IMR-90 (cell line): ENCODE data around the gene ADGRG7. TPM values are rescaled to one million over a fixed set of nuclear protein-coding genes. Genes with fewer than 3 reads are reported as not detected.

Experiments used
- ATAC-seq: fragments of 200-7000 bp; cut with Tn5 transposase; 2 replicates; pipeline ENCODE4 v1.9.1; 2020; ENCODE audit warnings: low read depth, mild to moderate bottlenecking, moderate library complexity
- BruUV-seq: library from RNA; stranded (reverse); fragments of 400-500 nt; replicated peaks from 2 replicates; lab custom pipeline; 2021; lab: Mats Ljungman, UMichigan
- CTCF ChIA-PET: fragments of 300-600 bp; formaldehyde crosslinking; extraction: SDS; loops from one replicate; lab custom pipeline; 2021; ENCODE audit warnings: antibody characterized with exemption; lab: Yijun Ruan, JAX
- POLR2A ChIA-PET: fragments of 300-600 bp; sonication (Branson Sonifier 250); formaldehyde crosslinking; loops from one replicate; lab custom pipeline; 2022; ENCODE audit warnings: antibody characterized with exemption; ENCODE audit not compliant: unreplicated experiment; lab: Charles Lee
- DNase-seq: peaks from one replicate; pipeline ENCODE4 v3.0.0; 2013
- H2AFZ ChIP-seq: replicated peaks from 2 replicates; pipeline ENCODE3; 2013; ENCODE audit warnings: low read length, mild to moderate bottlenecking; ENCODE audit not compliant: poor library complexity
- H2AK5ac ChIP-seq: 2 replicates; pipeline ENCODE4 v1.6.1; 2013; ENCODE audit warnings: low read depth, low read length, inconsistent platforms
- H2AK9ac ChIP-seq: replicated peaks from 2 replicates; pipeline ENCODE3; 2013; ENCODE audit warnings: mild to moderate bottlenecking, low read depth, low read length, moderate library complexity; ENCODE audit not compliant: poor library complexity
- H2BK120ac ChIP-seq: 2 replicates; pipeline ENCODE4 v1.6.1; 2013; ENCODE audit warnings: low read depth, low read length, inconsistent platforms
- H2BK15ac ChIP-seq: 3 replicates; pipeline ENCODE4 v1.6.1; 2013; ENCODE audit warnings: low read depth, low read length, inconsistent platforms
- H2BK20ac ChIP-seq: 2 replicates; pipeline ENCODE4 v1.6.1; 2013; ENCODE audit warnings: low read depth, mild to moderate bottlenecking, inconsistent platforms, low read length, moderate library complexity
- H2BK5ac ChIP-seq: 2 replicates; pipeline ENCODE4 v1.6.1; 2013; ENCODE audit warnings: mild to moderate bottlenecking, low read depth, low read length, inconsistent platforms; ENCODE audit not compliant: poor library complexity, severe bottlenecking
- H3K14ac ChIP-seq: replicated peaks from 2 replicates; pipeline ENCODE4 v1.6.1; 2013; ENCODE audit warnings: low read depth, low read length, inconsistent platforms
- H3K18ac ChIP-seq: 2 replicates; pipeline ENCODE4 v1.6.1; 2013; ENCODE audit warnings: low read depth, low read length, control low read depth
- H3K23ac ChIP-seq: 2 replicates; pipeline ENCODE4 v1.6.1; 2013; ENCODE audit warnings: low read depth, low read length, inconsistent platforms
- H3K27ac ChIP-seq: 2 replicates; pipeline ENCODE4 v1.5.1; 2013; ENCODE audit warnings: mild to moderate bottlenecking, control low read depth, low read length; ENCODE audit not compliant: insufficient read depth
- H3K27me3 ChIP-seq: 2 replicates; pipeline ENCODE4 v1.6.1; 2013; ENCODE audit warnings: low read length; ENCODE audit not compliant: control insufficient read depth, insufficient read depth
- H3K36me3 ChIP-seq: 2 replicates; pipeline ENCODE4 v1.6.1; 2013; ENCODE audit warnings: low read length, mixed read lengths; ENCODE audit not compliant: control insufficient read depth, insufficient read depth
- H3K4ac ChIP-seq: 2 replicates; pipeline ENCODE4 v1.6.1; 2013; ENCODE audit warnings: low read depth, low read length, inconsistent platforms
- H3K4me1 ChIP-seq: 2 replicates; pipeline ENCODE4 v1.6.1; 2013; ENCODE audit warnings: low read length, mixed read lengths; ENCODE audit not compliant: control insufficient read depth, insufficient read depth
- H3K4me2 ChIP-seq: 2 replicates; pipeline ENCODE4 v1.6.1; 2013; ENCODE audit warnings: low read depth, mild to moderate bottlenecking, control low read depth, low read length, moderate library complexity
- H3K4me3 ChIP-seq: 2 replicates; pipeline ENCODE4 v1.5.1; 2013; ENCODE audit warnings: low read depth, mild to moderate bottlenecking, control low read depth, low read length, moderate library complexity; ENCODE audit not compliant: insufficient read depth
- H3K56ac ChIP-seq: 2 replicates; pipeline ENCODE4 v1.6.1; 2013; ENCODE audit warnings: low read length, inconsistent platforms; ENCODE audit not compliant: insufficient read depth; ENCODE audit errors: extremely low read depth
- H3K79me1 ChIP-seq, 2 experiments: 2 replicates each; pipeline ENCODE4 v1.6.1; 2013; ENCODE audit warnings: low read length in 2 of 2, inconsistent platforms in 1 of 2, low read depth in 1 of 2
- H3K9ac ChIP-seq: 2 replicates; pipeline ENCODE4 v1.6.1; 2013; ENCODE audit warnings: low read depth, low read length, control low read depth
- H3K9me1 ChIP-seq: 2 replicates; pipeline ENCODE4 v1.6.1; 2013; ENCODE audit warnings: low read length, inconsistent platforms; ENCODE audit not compliant: insufficient read depth
- H3K9me3 ChIP-seq: 2 replicates; pipeline ENCODE4 v1.6.1; 2013; ENCODE audit warnings: low read length; ENCODE audit not compliant: control insufficient read depth, insufficient read depth
- H4K20me1 ChIP-seq: 2 replicates; pipeline ENCODE4 v1.6.1; 2013; ENCODE audit warnings: low read length, inconsistent platforms; ENCODE audit not compliant: insufficient read depth
- H4K5ac ChIP-seq: 2 replicates; pipeline ENCODE4 v1.6.1; 2013; ENCODE audit warnings: mild to moderate bottlenecking, low read depth, low read length, control low read depth
- H4K8ac ChIP-seq, 2 experiments: 2 replicates each; pipeline ENCODE4 v1.6.1; 2013; ENCODE audit warnings: low read depth in 2 of 2, low read length in 2 of 2, control low read depth in 1 of 2, inconsistent platforms in 1 of 2
- H4K91ac ChIP-seq: 2 replicates; pipeline ENCODE4 v1.6.1; 2013; ENCODE audit warnings: low read depth, low read length, inconsistent platforms; ENCODE audit not compliant: insufficient read depth
- BHLHE40 ChIP-seq: fragments of 150-350 bp; IDR thresholded peaks from 2 replicates; pipeline ENCODE4 v1.6.1; 2016; ENCODE audit warnings: mild to moderate bottlenecking, low read depth, low read length
- CEBPB ChIP-seq: IDR thresholded peaks from 2 replicates; pipeline ENCODE4 v1.6.1; 2012; ENCODE audit warnings: low read depth, low read length, improper control_type of control experiment
- CHD1 ChIP-seq: IDR thresholded peaks from 2 replicates; pipeline ENCODE4 v1.6.1; 2012; ENCODE audit warnings: low read depth, low read length, improper control_type of control experiment
- FOS ChIP-seq: fragments of 150-350 bp; IDR thresholded peaks from 2 replicates; pipeline ENCODE4 v1.6.1; 2016; ENCODE audit warnings: low read depth, low read length
- MAFK ChIP-seq: IDR thresholded peaks from 2 replicates; pipeline ENCODE4 v1.6.1; 2012; ENCODE audit warnings: low read depth, low read length, improper control_type of control experiment
- MAZ ChIP-seq: IDR thresholded peaks from 2 replicates; pipeline ENCODE4 v1.6.1; 2012; ENCODE audit warnings: low read depth, mild to moderate bottlenecking, low read length, improper control_type of control experiment, moderate library complexity, borderline replicate concordance
- MXI1 ChIP-seq: IDR thresholded peaks from 2 replicates; pipeline ENCODE4 v1.6.1; 2012; ENCODE audit warnings: low read depth, mild to moderate bottlenecking, low read length, moderate library complexity, borderline replicate concordance
- NFE2L2 ChIP-seq: fragments of 150-350 bp; IDR thresholded peaks from 2 replicates; pipeline ENCODE4 v1.6.1; 2016; ENCODE audit warnings: low read depth, mild to moderate bottlenecking, low read length
- POLR2A ChIP-seq: IDR thresholded peaks from 2 replicates; pipeline ENCODE4 v1.6.1; 2012; ENCODE audit warnings: mild to moderate bottlenecking, low read depth, low read length
- RAD21 ChIP-seq: IDR thresholded peaks from 2 replicates; pipeline ENCODE4 v1.6.1; 2012; ENCODE audit warnings: low read length, improper control_type of control experiment
- RCOR1 ChIP-seq: IDR thresholded peaks from 2 replicates; pipeline ENCODE4 v1.6.1; 2012; ENCODE audit warnings: mild to moderate bottlenecking, low read length, improper control_type of control experiment; ENCODE audit not compliant: insufficient replicate concordance
- RFX5 ChIP-seq: IDR thresholded peaks from 2 replicates; pipeline ENCODE4 v1.8.0; 2012; ENCODE audit warnings: low read depth, mild to moderate bottlenecking, low read length, moderate library complexity
- SMC3 ChIP-seq: fragments of 150-350 bp; IDR thresholded peaks from 2 replicates; pipeline ENCODE4 v1.6.1; 2016; ENCODE audit warnings: low read depth, mild to moderate bottlenecking, antibody characterized with exemption, low read length, moderate library complexity
- USF2 ChIP-seq: fragments of 150-350 bp; IDR thresholded peaks from 2 replicates; pipeline ENCODE4 v1.6.1; 2017; ENCODE audit warnings: mild to moderate bottlenecking, antibody characterized with exemption, low read length, low read depth
- WGBS, 2 experiments: methylation state at CpG; one replicate each; pipeline versions ENCODE4 v1.1.5 to v1.1.7; 2013; ENCODE audit warnings: missing lambda C conversion rate in 2 of 2; ENCODE audit not compliant: insufficient read length in 1 of 2; ENCODE audit errors: extremely low coverage in 2 of 2; 5-methylcytosine and 5-hydroxymethylcytosine counted together
- dilution Hi-C: fragments of 300-500 bp; cut with HindIII; formaldehyde crosslinking; loops from one replicate; pipeline ENCODE4 v1.14.3; 2018; ENCODE audit warnings: low sequenced_read_pairs; ENCODE audit not compliant: unreplicated experiment
- in situ Hi-C: fragments of 300-500 bp; cut with MboI; formaldehyde crosslinking; loops from 3 replicates; pipeline ENCODE4 v1.14.3; 2019; ENCODE audit warnings: low sequenced_read_pairs, inconsistent platforms, mixed read lengths
- intact Hi-C: fragments of 100-400 bp; cut with micrococcal nuclease; formaldehyde crosslinking; loops from 2 replicates; pipeline ENCODE4 v1.10.0; 2022
- polyA plus RNA-seq, 3 experiments: library from polyadenylated mRNA; depleted of rRNA; stranded (reverse); fragments of >200 nt; gene quantifications; 2 replicates each; pipeline ENCODE4 v1.2.3, GENCODE V29; 2012; ENCODE audit warnings: low replicate concordance in 1 of 3
- total RNA-seq: library from RNA; depleted of rRNA; stranded (reverse); fragments of >200 nt; gene quantifications from 2 replicates; pipeline ENCODE4 v1.2.3, GENCODE V29; 2012
- TF ChIP-seq, protein P1 (sequence below): fragments of 150-350 bp; IDR thresholded peaks from 2 replicates; pipeline ENCODE4 v1.6.1; 2016; ENCODE audit warnings: low read depth, mild to moderate bottlenecking, low read length, moderate library complexity, borderline replicate concordance
- TF ChIP-seq, protein P2 (sequence below): conservative IDR thresholded peaks from 2 replicates; pipeline ENCODE4 v1.5.1; 2012; ENCODE audit warnings: mild to moderate bottlenecking, low read depth, low read length, improper control_type of control experiment

Gene ADGRG7
- total and polyA plus RNA-seq, 2 of the 4 experiments (the other 2 are of a cell fraction): not detected

DNA sequence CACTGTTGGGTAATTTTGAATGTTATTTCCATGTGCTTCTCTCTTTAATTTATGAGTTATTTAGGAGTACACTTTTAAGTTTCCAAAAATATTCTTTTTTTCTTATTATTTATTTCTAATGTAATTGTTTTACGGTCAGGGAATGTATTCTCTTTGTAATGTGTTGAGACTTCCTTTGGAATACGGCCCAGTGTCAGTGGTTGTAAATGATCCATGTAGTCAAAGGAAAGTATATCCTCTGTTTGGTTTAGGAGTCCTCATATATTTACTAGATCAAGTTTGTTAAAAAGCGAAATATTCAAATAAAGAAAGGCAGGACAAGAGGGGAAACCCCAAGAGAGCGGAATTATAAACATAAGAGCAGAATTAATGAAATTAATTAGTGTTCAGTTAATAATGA is 49.0 kb upstream of the ADGRG7 start:
- H4K20me1 ChIP-seq: no peaks in the 10 kb centered on the region

More for the DNA sequence above, 49.0 kb upstream of the ADGRG7 start:
- DNase-seq (peak; percentile 42), ATAC-seq (no peak)
- Histone ChIP-seq H2BK5ac (no peak overlapping the region), H3K9ac (no peak overlapping the region), H3K4me1 (peaks cover 11% of the 10 kb centered on the region), H3K36me3 (no peaks in the 10 kb centered on the region), H2AK9ac (no peak overlapping the region), H3K18ac (no peak overlapping the region), H3K4ac (no peak overlapping the region), H3K4me2 (no peak overlapping the region), H2BK20ac (no peak overlapping the region), H3K27me3 (no peaks in the 10 kb centered on the region), H3K56ac (no peak overlapping the region), H3K9me3 (no peaks in the 10 kb centered on the region), H3K79me1 (no peaks in the 10 kb centered on the region), H4K8ac (no peak overlapping the region), H2AK5ac (no peak overlapping the region), H3K4me3 (no peak overlapping the region), H2AFZ (no peak overlapping the region), H3K9me1 (peaks cover 7% of the 10 kb centered on the region), H3K27ac (no peak overlapping the region), H3K23ac (no peak overlapping the region), H4K91ac (no peak overlapping the region), H2BK120ac (no peak overlapping the region), H3K14ac (no peak overlapping the region), H2BK15ac (no peak overlapping the region), H4K5ac (no peak overlapping the region)
- TF ChIP-seq USF2: no peak
- TF ChIP-seq POLR2A: no peak
- no peak for TF ChIP-seq SMC3
- no peak for TF ChIP-seq NFE2L2
- TF ChIP-seq, protein P1, sequence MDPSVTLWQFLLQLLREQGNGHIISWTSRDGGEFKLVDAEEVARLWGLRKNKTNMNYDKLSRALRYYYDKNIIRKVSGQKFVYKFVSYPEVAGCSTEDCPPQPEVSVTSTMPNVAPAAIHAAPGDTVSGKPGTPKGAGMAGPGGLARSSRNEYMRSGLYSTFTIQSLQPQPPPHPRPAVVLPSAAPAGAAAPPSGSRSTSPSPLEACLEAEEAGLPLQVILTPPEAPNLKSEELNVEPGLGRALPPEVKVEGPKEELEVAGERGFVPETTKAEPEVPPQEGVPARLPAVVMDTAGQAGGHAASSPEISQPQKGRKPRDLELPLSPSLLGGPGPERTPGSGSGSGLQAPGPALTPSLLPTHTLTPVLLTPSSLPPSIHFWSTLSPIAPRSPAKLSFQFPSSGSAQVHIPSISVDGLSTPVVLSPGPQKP: no peak
- TF ChIP-seq, protein P2, sequence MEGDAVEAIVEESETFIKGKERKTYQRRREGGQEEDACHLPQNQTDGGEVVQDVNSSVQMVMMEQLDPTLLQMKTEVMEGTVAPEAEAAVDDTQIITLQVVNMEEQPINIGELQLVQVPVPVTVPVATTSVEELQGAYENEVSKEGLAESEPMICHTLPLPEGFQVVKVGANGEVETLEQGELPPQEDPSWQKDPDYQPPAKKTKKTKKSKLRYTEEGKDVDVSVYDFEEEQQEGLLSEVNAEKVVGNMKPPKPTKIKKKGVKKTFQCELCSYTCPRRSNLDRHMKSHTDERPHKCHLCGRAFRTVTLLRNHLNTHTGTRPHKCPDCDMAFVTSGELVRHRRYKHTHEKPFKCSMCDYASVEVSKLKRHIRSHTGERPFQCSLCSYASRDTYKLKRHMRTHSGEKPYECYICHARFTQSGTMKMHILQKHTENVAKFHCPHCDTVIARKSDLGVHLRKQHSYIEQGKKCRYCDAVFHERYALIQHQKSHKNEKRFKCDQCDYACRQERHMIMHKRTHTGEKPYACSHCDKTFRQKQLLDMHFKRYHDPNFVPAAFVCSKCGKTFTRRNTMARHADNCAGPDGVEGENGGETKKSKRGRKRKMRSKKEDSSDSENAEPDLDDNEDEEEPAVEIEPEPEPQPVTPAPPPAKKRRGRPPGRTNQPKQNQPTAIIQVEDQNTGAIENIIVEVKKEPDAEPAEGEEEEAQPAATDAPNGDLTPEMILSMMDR: no peak
- TF ChIP-seq FOS: no peak
- no peak for TF ChIP-seq CEBPB
- no peak for TF ChIP-seq MAZ
- no peak for TF ChIP-seq RCOR1
- no peak for TF ChIP-seq RAD21
- no peak for TF ChIP-seq MAFK
- TF ChIP-seq MXI1: no peak
- TF ChIP-seq BHLHE40: no peak
- TF ChIP-seq CHD1: no peak
- no peak for TF ChIP-seq RFX5
- no CpG with 5 or more reads among the region's 4 CpGs for WGBS, 2 experiments
- in situ Hi-C loops: no loop called here
- BruUV-seq: no TSS peak
- ChIA-PET POLR2A (no interaction called here), CTCF (no interaction called here)
- intact Hi-C loops: no loop called here
- dilution Hi-C loops: no loop called here
